Measurements from ENCODE around the gene CRELD1. TPM values are rescaled to one million over a fixed set of nuclear protein-coding genes. Genes with fewer than 3 reads are reported as not detected.

The CRELD1 gene
- total and polyA plus RNA-seq, 2 of the 13 experiments (the other 11 are each of a cell fraction or from before 2014, with no cell fraction given): 27.1 to 61.9 TPM

DNA sequence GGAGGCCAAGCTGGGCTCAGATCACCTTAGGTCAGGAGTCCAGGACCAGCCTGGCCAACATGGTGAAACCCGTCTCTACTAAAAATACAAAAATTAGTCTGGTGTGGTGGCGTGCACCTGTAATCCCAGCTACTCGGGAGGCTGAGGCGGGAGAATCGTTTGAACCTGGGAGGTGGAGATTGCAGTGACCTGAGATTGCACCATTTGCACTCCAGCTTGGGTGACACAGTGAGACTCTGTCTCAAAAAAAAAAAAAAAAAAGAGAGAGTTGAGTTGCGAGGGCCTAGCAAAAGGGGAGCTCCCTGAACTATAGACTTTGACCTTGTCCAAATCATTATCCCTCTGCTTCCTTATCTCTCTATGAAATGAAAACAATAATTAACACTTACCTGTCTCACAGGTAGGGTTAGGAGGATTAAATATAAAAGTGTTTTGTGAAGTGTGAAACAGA lies 32.6 kb upstream of the CRELD1 start (continued):
- peak; percentile 61; the same call in 1 of the 2 replicates for TF ChIP-seq SP5 (CRISPR knock-in tag; IDR thresholded peaks at IDR 0.05; ENCODE audit: borderline replicate concordance, low read depth)
- peak; percentile 83 for TF ChIP-seq POGK (CRISPR knock-in tag; conservative IDR thresholded peaks at IDR 0.05)
- TF ChIP-seq, protein P1, sequence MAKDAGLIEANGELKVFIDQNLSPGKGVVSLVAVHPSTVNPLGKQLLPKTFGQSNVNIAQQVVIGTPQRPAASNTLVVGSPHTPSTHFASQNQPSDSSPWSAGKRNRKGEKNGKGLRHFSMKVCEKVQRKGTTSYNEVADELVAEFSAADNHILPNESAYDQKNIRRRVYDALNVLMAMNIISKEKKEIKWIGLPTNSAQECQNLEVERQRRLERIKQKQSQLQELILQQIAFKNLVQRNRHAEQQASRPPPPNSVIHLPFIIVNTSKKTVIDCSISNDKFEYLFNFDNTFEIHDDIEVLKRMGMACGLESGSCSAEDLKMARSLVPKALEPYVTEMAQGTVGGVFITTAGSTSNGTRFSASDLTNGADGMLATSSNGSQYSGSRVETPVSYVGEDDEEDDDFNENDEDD (CRISPR knock-in tag; IDR thresholded peaks at IDR 0.05; ENCODE audit: borderline replicate concordance): peak; percentile 77; the same call in 1 of the 2 replicates
- TF ChIP-seq ZMYM2 (CRISPR knock-in tag; IDR thresholded peaks at IDR 0.05): peak; percentile 99
- TF ChIP-seq ZNF766 (CRISPR knock-in tag; IDR thresholded peaks at IDR 0.05; ENCODE audit: borderline replicate concordance): peak; percentile 65; the same call in 1 of the 2 replicates
- TF ChIP-seq ZMYM3 (CRISPR knock-in tag; IDR thresholded peaks at IDR 0.05): peak; percentile 100
- peak; percentile 88 for TF ChIP-seq ARID3A (IDR thresholded peaks at IDR 0.05; ENCODE audit: low read depth, low read length)
- peak; percentile 57; the same call in 1 of the 2 replicates for TF ChIP-seq DPF2 (CRISPR knock-in tag; IDR thresholded peaks at IDR 0.05; ENCODE audit: borderline replicate concordance, low read depth)
- TF ChIP-seq KDM3A (CRISPR knock-in tag; IDR thresholded peaks at IDR 0.05; ENCODE audit: low read depth): peak; percentile 58; the same call in 1 of the 2 replicates
- 0 out of 2 replicates have a peak, but pooled peaks have one; percentile 29 for TF ChIP-seq E2F5 (CRISPR knock-in tag; conservative IDR thresholded peaks at IDR 0.05)
- TF ChIP-seq TBX2 (CRISPR knock-in tag; IDR thresholded peaks at IDR 0.05; ENCODE audit: borderline replicate concordance): peak; percentile 81; the same call in 1 of the 2 replicates
- TF ChIP-seq, protein P2, sequence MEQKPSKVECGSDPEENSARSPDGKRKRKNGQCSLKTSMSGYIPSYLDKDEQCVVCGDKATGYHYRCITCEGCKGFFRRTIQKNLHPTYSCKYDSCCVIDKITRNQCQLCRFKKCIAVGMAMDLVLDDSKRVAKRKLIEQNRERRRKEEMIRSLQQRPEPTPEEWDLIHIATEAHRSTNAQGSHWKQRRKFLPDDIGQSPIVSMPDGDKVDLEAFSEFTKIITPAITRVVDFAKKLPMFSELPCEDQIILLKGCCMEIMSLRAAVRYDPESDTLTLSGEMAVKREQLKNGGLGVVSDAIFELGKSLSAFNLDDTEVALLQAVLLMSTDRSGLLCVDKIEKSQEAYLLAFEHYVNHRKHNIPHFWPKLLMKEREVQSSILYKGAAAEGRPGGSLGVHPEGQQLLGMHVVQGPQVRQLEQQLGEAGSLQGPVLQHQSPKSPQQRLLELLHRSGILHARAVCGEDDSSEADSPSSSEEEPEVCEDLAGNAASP (CRISPR knock-in tag; IDR thresholded peaks at IDR 0.05; ENCODE audit: borderline replicate concordance): peak; percentile 70; the same call in 1 of the 2 replicates
- peak; percentile 17; the same call in 1 of the 2 replicates for TF ChIP-seq ZNF614 (CRISPR knock-in tag; IDR thresholded peaks at IDR 0.05; ENCODE audit: borderline replicate concordance)
- peak; percentile 63; the same call in 1 of the 2 replicates for TF ChIP-seq NR2C2 (CRISPR knock-in tag; IDR thresholded peaks at IDR 0.05; ENCODE audit: borderline replicate concordance)
- peak; percentile 47 for TF ChIP-seq BRD4 (CRISPR knock-in tag; IDR thresholded peaks at IDR 0.05)
- TF ChIP-seq, protein P3, sequence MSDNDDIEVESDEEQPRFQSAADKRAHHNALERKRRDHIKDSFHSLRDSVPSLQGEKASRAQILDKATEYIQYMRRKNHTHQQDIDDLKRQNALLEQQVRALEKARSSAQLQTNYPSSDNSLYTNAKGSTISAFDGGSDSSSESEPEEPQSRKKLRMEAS (IDR thresholded peaks at IDR 0.05): peak; percentile 38; the same call in 1 of the 2 replicates
- peak; percentile 73 for TF ChIP-seq ZNF574 (CRISPR knock-in tag; IDR thresholded peaks at IDR 0.05)
- peak; percentile 65; the same call in 1 of the 2 replicates for TF ChIP-seq ZFP82 (CRISPR knock-in tag; IDR thresholded peaks at IDR 0.05; ENCODE audit: borderline replicate concordance)
